Measurements from ENCODE around the gene FAM89B.
A peak's percentile ranks its signal among the peaks of the same experiment; 100 is the strongest.

Gene FAM89B

GRCh38 chr11:65539744-65540289, 32.5 kb upstream of the FAM89B start:
- DNase-seq = no peak

- DNase-seq = peak; percentile 91 to 93
Measured at GRCh38 chr11:65540290-65541092, 31.8 kb upstream of the FAM89B start.

GRCh38 chr11:65541093-65541982, 31.0 kb upstream of the FAM89B start:
- DNase-seq = no peak

DNA sequence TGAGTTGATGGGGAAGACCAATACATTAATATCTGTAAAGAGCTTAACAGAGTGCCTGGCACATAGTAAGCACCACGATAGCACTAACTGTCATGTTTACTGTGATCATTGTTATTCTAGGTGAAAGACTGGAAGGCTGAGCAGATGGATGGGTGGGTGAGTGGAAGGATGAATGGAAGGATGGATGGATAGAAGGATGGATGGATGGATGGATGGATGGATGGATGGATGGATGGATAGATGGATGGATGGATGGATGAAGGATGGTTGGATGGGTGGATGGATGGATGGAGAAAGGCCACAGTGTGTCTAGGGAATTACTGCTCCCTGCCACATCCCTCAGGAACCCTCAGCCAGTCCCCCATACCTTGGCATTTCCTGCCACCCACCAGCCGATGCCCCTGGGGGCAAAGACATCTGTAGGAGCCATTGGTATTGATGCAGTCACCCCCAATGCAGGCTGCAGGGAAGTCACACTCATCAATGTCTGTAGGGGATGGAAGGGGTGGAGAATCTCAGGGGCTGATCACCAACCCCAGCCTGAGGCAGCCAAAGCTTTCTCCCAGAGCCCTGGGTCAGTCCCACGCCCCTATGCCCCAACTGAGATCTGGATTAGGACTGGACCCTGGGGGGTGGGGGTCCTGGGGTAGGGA, 29.5 kb upstream of the FAM89B start:
- DNase-seq = no peak

- no peak for DNase-seq
Measured at GRCh38 chr11:65545853-65546216, 26.5 kb upstream of the FAM89B start.

- peak; percentile 98 to 99 for DNase-seq
Measured at GRCh38 chr11:65546217-65546958, 25.9 kb upstream of the FAM89B start.

GRCh38 chr11:65547446-65548125, 24.8 kb upstream of the FAM89B start:
- DNase-seq = peak in 1 of 2 experiments; percentile 43

GRCh38 chr11:65548395-65548794, 23.9 kb upstream of the FAM89B start:
- DNase-seq = no peak

- no peak for DNase-seq
Measured at GRCh38 chr11:65549096-65549495, 23.2 kb upstream of the FAM89B start.

DNA sequence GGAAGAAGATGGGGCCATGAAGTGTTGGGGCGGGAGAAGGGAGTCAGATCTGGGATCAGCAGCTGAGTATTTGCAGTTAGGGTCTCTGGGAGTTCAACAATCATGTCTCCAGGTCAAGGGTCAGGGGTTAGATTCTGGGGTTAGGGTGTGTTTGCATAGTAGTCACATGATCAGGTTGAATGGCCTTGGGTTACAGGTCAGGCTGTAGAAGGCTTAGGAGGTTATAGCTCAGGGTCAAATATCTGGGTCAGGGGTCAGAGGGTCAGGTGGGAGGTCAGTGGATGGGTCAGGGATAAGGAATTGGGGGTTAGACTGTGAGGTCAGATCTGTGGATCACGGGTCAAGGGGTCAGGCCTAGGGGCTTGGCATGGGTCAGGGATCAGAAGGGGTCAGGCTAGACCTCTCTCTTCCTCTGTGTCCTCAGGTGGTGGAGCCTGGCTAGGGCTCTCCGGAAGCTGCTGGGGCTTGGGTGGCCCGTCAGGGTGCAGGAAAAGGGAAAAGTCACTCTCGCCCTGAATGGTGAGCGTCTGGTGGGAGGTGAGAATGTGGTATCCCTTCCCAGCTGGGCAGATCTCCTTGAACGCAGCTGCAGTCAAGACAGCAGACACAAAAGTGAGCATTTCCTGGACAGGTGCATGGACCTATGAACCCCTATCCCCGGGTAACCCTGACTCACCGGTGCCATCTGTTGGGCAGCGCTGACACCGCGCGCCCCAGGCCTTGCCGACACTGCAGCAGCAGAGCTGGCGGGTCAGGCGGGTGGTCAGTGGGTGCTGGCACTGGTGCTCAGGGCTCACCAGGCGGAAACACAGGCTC, 20.6 kb upstream of the FAM89B start:
- peak; percentile 79 to 81 for DNase-seq

DNA sequence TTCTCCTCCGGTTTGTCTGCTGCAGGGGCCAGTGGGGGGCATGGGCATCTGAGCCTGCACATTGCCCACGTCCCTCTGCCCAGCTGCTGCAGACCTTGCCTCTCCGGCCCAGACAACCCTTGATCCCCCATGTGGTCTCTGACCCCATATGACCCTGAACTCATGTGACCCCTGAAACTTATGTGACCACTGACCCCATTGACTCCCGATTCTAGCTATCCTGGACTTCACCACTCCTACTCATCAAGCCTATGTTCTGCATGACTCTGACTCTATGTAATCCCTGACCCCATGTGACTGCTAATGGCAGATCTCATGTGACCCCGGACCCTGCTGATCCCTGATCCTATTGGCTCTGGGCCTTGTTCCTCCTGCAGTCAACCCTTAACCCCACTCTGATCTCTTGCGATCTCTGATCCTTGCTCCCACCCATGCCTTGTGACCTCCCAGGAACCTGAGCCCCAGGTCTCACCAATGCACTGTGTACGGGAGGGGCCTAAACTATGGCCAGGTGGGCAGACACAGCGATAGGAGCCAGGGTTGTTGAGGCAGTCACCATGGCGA, 19.9 kb upstream of the FAM89B start:
- peak in 1 of 2 experiments; percentile 29 for DNase-seq

- DNase-seq = peak; percentile 79 to 82
Measured at GRCh38 chr11:65553301-65554001, 18.9 kb upstream of the FAM89B start.

- no peak for DNase-seq
Measured at GRCh38 chr11:65554057-65554818, 18.1 kb upstream of the FAM89B start.

DNA sequence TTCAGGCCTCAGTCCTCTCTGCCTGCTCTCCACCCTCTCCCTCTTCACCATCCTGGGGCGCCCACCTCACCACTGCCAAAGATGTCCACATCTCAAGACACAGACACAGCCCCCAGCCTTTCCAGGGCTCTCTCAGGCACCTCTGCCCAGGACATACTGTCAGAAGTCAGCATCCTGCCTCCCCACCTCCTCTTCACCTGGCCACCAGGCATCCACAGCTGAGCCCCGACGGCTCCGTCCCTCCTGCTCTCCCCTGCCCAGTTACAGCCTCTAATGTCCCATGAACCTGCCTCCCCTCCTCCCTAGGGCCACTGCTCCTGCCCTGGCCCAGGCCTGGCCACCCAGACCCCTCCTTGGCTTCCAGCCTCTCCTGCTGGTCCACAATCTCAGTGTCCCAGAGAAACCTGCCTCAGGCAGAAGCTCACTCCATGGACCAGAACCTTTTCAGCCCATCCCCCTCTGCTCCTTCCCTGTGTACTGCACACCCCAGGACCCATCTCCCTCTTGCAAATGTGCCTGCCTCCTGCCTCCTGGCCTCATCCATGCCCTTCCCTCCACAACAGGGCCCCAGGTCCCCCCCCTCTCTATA, 17.4 kb upstream of the FAM89B start:
- no peak for DNase-seq

DNA sequence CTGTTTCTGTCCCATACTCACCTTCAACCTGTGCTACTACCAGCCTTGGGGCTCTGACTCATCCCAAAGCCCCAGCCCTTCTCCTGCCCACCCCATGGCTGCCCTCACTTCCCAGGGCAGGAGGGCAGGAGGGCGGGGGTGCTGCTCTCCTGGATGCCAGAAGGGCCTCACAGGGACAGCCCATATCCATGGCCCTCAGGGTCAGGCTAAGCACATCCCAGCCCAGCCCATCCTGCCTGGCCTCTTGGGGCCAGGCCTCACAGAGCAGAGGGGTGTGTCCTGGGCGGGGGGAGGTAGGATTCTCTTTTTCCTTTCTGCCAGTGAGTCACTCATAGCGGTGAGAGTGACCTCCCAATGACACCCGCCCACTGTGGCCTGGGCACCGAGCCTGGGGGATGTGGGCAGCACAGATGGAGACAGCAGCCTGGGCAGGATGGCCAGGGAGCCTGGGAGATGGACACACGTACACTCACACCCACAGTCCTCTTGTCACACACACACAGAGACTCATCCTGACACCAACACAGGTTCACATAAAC, 16.6 kb upstream of the FAM89B start:
- peak; percentile 61 to 63 for DNase-seq

- DNase-seq = peak; percentile 50 to 52
Measured at GRCh38 chr11:65556470-65557279, 15.7 kb upstream of the FAM89B start.

- DNase-seq = peak; percentile 53 to 64
Measured at GRCh38 chr11:65557280-65558001, 14.9 kb upstream of the FAM89B start.

Measured in activated T-cell treated with anti-CD3 and anti-CD28 coated beads, Interleukin-2, amount 50 U/mL, for 48 hours (primary cell).